Naive thymus-derived CD8-positive, alpha-beta T cell (primary cell): Measurements from ENCODE around the gene DNAJB6. TPM values are rescaled to one million over a fixed set of nuclear protein-coding genes. Genes with fewer than 3 reads are reported as not detected.

Source experiments
- ATAC-seq, 2 donors: fragments of 150-1000 bp; cut with Tn5 transposase in 1 of 2; sonication (Bioruptor Pico), chemical (Tn5 transposase) in 1 of 2; 1 replicate in 1 of 2; 2 replicates in 1 of 2; pipeline ENCODE4 v1.10.0; 2021; ENCODE audit warnings: mild to moderate bottlenecking in 2 of 2, moderate library complexity in 2 of 2
- POLR2A ChIA-PET: fragments of 350-600 bp; sonication (Branson Sonifier 250); formaldehyde crosslinking; loops from one replicate; lab custom pipeline; 2021; ENCODE audit warnings: antibody characterized with exemption; lab: Charles Lee
- DNase-seq, 10 donors: peaks; one replicate each; pipeline versions ENCODE4 v3.0.0 to v3.0.0-alpha.2; 2020 to 2022
- H3K27ac Mint-ChIP-seq, 10 donors: one replicate each; pipeline ENCODE4 v1.8.0; 2020 to 2022; ENCODE audit warnings: mild to moderate bottlenecking in 10 of 10, mixed read lengths in 10 of 10, moderate library complexity in 4 of 10, inconsistent platforms in 1 of 10
- H3K27me3 Mint-ChIP-seq, 5 donors: one replicate each; pipeline ENCODE4 v1.8.0; 2021 to 2022; ENCODE audit warnings: mixed read lengths in 5 of 5
- H3K36me3 Mint-ChIP-seq, 3 donors: one replicate each; pipeline ENCODE4 v1.8.0; 2020 to 2022; ENCODE audit warnings: mixed read lengths in 3 of 3, mild to moderate bottlenecking in 2 of 3, inconsistent platforms in 1 of 3
- H3K4me1 Mint-ChIP-seq, 4 donors: one replicate each; pipeline ENCODE4 v1.8.0; 2021 to 2022; ENCODE audit warnings: mixed read lengths in 4 of 4
- H3K4me3 Mint-ChIP-seq, 10 donors: one replicate each; pipeline ENCODE4 v1.8.0; 2020 to 2022; ENCODE audit warnings: mild to moderate bottlenecking in 10 of 10, mixed read lengths in 10 of 10, moderate library complexity in 6 of 10, inconsistent platforms in 1 of 10
- H3K9me3 Mint-ChIP-seq, 9 donors: one replicate each; pipeline ENCODE4 v1.8.0; 2020 to 2022; ENCODE audit warnings: mixed read lengths in 9 of 9, mild to moderate bottlenecking in 3 of 9, inconsistent platforms in 1 of 9, moderate library complexity in 1 of 9
- polyA plus RNA-seq, 3 donors: library from polyadenylated mRNA; unstranded; fragments of 300-500 nt; fragmentation: Illumina TruSeq; gene quantifications; one replicate each; pipeline ENCODE4 v1.2.3, GENCODE V29; 2021
- total RNA-seq, 8 experiments: library from RNA in 2 of 8; stranded (reverse) in 2 of 8; gene quantifications; one replicate each; pipeline ENCODE4 v1.2.3 and lab custom pipeline; 2021 to 2026

Gene DNAJB6
- total and polyA plus RNA-seq, 5 experiments from 2014 or later, result 112 to 159 (median 115) TPM

GRCh38 chr7:157409753-157410727 lies 73.2 kb downstream of the DNAJB6 start:
- POLR2A ChIA-PET, result no interaction called here
- Mint-ChIP-seq H3K27ac (peak overlapping the region in 1 of 10 donors; percentile 45), H3K27me3 (peaks cover 0 to 2% (median 0%) of the 10 kb centered on the region in 5 donors), H3K4me3 (no peak overlapping the region), H3K9me3 (no peaks in the 10 kb centered on the region), H3K36me3 (peaks cover 0 to 23% (median 2%) of the 10 kb centered on the region in 3 donors), H3K4me1 (peaks cover 0 to 6% (median 2%) of the 10 kb centered on the region in 4 donors)
- DNase-seq, result peak in 1 of 10 donors; percentile 61
- ATAC-seq, result no peak

GRCh38 chr7:157410831-157411556 lies 74.2 kb downstream of the DNAJB6 start:
- peaks cover 0 to 30% (median 2%) of the 10 kb centered on the region in 3 donors for H3K36me3 Mint-ChIP-seq
- peaks cover 0 to 2% (median 0%) of the 10 kb centered on the region in 5 donors for H3K27me3 Mint-ChIP-seq
- H3K4me3 Mint-ChIP-seq, result no peak overlapping the region
- no peak for ATAC-seq
- DNase-seq, result peak in 1 of 10 donors; percentile 16
- peak overlapping the region in 3 of 10 donors; percentile 33 to 66 (median 65) for H3K27ac Mint-ChIP-seq
- no peaks in the 10 kb centered on the region for H3K9me3 Mint-ChIP-seq
- peaks cover 0 to 3% (median 0%) of the 10 kb centered on the region in 4 donors for H3K4me1 Mint-ChIP-seq
- POLR2A ChIA-PET, result no interaction called here

GRCh38 chr7:157411580-157411979 lies 74.8 kb downstream of the DNAJB6 start:
- DNase-seq, result peak in 1 of 10 donors; percentile 57
- Mint-ChIP-seq H3K27me3 (peaks cover 0 to 2% (median 0%) of the 10 kb centered on the region in 5 donors), H3K4me3 (peak overlapping the region in 3 of 10 donors; percentile 4 to 48 (median 26)), H3K36me3 (peaks cover 0 to 36% (median 2%) of the 10 kb centered on the region in 3 donors), H3K9me3 (no peaks in the 10 kb centered on the region), H3K27ac (peak overlapping the region in 4 of 10 donors; percentile 31 to 75 (median 66)), H3K4me1 (peaks cover 0 to 3% (median 0%) of the 10 kb centered on the region in 4 donors)
- ATAC-seq, result no peak
- POLR2A ChIA-PET, result no interaction called here

GRCh38 chr7:157412021-157412443 lies 75.2 kb downstream of the DNAJB6 start:
- Mint-ChIP-seq H3K9me3 (no peaks in the 10 kb centered on the region), H3K27ac (peak overlapping the region in 4 of 10 donors; percentile 31 to 75 (median 66)), H3K4me1 (peaks cover 0 to 3% (median 1%) of the 10 kb centered on the region in 4 donors), H3K4me3 (peak overlapping the region in 3 of 10 donors; percentile 4 to 48 (median 26)), H3K27me3 (peaks cover 0 to 2% (median 0%) of the 10 kb centered on the region in 5 donors), H3K36me3 (peaks cover 0 to 40% (median 6%) of the 10 kb centered on the region in 3 donors)
- DNase-seq (no peak), ATAC-seq (no peak)
- POLR2A ChIA-PET, result no interaction called here

- DNase-seq, result peak in 1 of 10 donors; percentile 51
- ATAC-seq, result no peak
- Mint-ChIP-seq H3K27me3 (peaks cover 0 to 2% (median 0%) of the 10 kb centered on the region in 5 donors), H3K36me3 (peaks cover 0 to 46% (median 10%) of the 10 kb centered on the region in 3 donors), H3K4me3 (no peak overlapping the region), H3K27ac (no peak overlapping the region), H3K4me1 (peaks cover 0 to 3% (median 1%) of the 10 kb centered on the region in 4 donors), H3K9me3 (no peaks in the 10 kb centered on the region)
- POLR2A ChIA-PET, result no interaction called here
Observed at GRCh38 chr7:157412491-157413180, 75.8 kb downstream of the DNAJB6 start.

GRCh38 chr7:157413881-157414701 lies 77.3 kb downstream of the DNAJB6 start:
- H3K4me3 Mint-ChIP-seq, result peak overlapping the region in 1 of 10 donors; percentile 10
- H3K9me3 Mint-ChIP-seq, result no peaks in the 10 kb centered on the region
- POLR2A ChIA-PET, result no interaction called here
- H3K4me1 Mint-ChIP-seq, result peaks cover 0 to 3% (median 1%) of the 10 kb centered on the region in 4 donors
- ATAC-seq, result no peak
- peaks cover 0 to 2% (median 0%) of the 10 kb centered on the region in 5 donors for H3K27me3 Mint-ChIP-seq
- peak overlapping the region in 1 of 10 donors; percentile 34 for H3K27ac Mint-ChIP-seq
- no peak for DNase-seq
- peaks cover 0 to 46% (median 10%) of the 10 kb centered on the region in 3 donors for H3K36me3 Mint-ChIP-seq

DNA sequence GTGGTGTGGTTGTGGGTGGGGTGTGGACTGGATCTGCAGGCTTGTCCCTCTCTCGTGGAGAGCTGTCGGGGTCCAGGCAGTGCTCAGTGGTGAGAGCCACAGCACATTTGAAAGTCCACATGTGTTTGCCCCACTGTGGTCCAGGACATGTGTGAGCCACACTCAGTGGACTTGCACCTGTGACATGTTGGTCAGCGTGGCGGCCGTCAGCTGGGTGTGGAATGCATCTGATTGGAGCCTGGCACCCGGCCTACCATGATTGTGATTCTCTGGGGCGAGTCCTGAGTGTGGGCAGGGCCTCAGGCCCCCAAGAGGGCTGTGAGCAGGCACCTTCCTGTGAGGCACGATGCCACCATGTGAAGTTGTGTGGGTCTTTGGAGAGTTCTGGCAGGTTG lies 77.9 kb downstream of the DNAJB6 start:
- H3K27me3 Mint-ChIP-seq, result peaks cover 0 to 2% (median 0%) of the 10 kb centered on the region in 5 donors
- no peak for ATAC-seq
- H3K9me3 Mint-ChIP-seq, result no peaks in the 10 kb centered on the region
- no peak overlapping the region for H3K4me3 Mint-ChIP-seq
- peaks cover 0 to 3% (median 1%) of the 10 kb centered on the region in 4 donors for H3K4me1 Mint-ChIP-seq
- DNase-seq, result no peak
- POLR2A ChIA-PET, result no interaction called here
- H3K36me3 Mint-ChIP-seq, result peaks cover 0 to 49% (median 10%) of the 10 kb centered on the region in 3 donors
- peak overlapping the region in 1 of 10 donors; percentile 34 for H3K27ac Mint-ChIP-seq

DNA sequence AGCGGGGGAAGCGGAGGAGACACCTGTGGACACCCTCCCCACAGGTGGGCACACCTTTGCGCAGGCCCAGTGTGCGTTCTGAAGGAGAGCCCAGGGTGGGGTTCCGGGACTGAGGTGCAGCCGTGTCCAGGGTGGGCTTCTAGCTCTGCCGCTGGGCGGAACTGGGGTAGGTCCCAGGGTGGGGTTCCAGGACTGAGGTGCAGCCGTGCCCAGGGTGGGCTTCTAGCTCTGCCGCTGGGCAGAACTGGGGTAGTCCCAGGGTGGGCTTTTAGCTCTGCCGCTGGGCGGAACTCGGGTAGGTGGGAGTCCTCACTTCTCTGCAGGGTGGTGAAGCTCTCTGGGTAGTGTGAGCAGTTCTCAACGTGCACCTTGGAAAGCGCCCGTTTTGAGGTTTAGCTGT lies 78.7 kb downstream of the DNAJB6 start:
- Mint-ChIP-seq H3K4me3 (no peak overlapping the region), H3K36me3 (peaks cover 0 to 46% (median 10%) of the 10 kb centered on the region in 3 donors), H3K4me1 (peaks cover 0 to 3% (median 1%) of the 10 kb centered on the region in 4 donors), H3K27me3 (peaks cover 0 to 2% (median 0%) of the 10 kb centered on the region in 5 donors), H3K9me3 (no peaks in the 10 kb centered on the region), H3K27ac (no peak overlapping the region)
- POLR2A ChIA-PET, result no interaction called here
- DNase-seq (no peak), ATAC-seq (no peak)

DNA sequence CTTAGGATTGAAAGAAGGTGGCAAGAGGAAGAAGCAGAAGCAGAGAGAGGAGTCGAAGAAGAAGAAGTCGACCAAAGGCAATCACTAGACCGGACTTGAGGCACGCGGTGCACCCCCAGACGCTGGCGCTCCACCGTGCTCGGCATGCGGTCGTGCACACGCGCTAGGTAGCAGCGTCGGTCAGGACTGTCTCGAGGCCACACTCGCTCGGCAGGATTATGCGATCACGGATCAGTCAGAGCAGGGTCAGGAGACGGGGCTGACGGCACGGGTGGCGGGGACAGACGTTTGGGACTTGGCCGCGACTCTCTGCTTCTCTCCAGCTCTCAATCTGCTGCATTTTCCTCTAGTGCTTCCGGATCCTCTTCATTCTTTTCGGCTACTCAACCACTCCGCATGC lies 79.2 kb downstream of the DNAJB6 start:
- Mint-ChIP-seq H3K9me3 (no peaks in the 10 kb centered on the region), H3K36me3 (peaks cover 0 to 43% (median 10%) of the 10 kb centered on the region in 3 donors), H3K4me1 (peaks cover 0 to 3% (median 1%) of the 10 kb centered on the region in 4 donors), H3K27ac (no peak overlapping the region), H3K27me3 (peaks cover 0 to 2% (median 0%) of the 10 kb centered on the region in 5 donors), H3K4me3 (no peak overlapping the region)
- ATAC-seq (no peak), DNase-seq (no peak)
- POLR2A ChIA-PET, result no interaction called here

DNA sequence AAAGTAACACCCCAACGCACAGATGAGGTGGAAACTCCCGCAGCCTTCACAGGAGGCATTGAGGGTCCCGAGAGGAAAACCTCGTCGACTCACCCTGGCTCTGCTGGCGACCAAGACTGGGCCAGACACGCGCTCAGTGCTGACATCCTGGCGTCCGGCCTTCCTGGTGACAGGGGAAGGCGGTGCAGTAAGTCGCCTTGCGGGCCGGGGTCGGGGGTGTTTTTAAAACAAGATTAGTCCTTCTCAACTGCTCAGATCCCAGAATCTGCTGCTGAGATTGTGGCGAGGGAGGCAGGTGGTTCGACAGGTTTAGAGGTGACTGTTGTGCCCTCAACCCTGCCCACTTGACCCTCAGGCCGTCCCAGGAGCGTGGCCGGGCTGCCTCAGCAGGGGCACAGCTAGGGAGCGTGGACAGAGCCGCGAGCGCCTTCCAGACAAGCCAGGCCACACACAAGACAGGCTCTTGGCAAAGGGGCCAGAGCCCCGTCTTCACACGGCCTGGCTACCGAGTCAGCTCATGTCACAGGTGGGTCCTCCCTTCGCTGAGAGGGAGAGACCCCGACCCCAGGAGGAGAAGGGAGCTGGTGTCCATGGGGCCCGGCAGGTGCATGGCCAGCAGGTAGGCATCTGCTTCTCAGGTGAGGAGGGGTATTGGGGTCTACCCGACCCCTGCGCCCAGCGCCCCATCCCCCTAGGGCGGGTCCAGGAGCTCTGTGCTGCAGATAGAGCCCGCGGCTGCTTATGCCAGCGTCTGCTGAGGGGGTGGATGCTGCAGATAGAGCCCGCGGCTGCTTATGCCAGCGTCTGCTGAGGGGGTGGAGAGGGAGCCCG lies 81.6 kb downstream of the DNAJB6 start:
- POLR2A ChIA-PET, result no interaction called here
- Mint-ChIP-seq H3K4me1 (peaks cover 0 to 3% (median 0%) of the 10 kb centered on the region in 4 donors), H3K27ac (peak overlapping the region in 1 of 10 donors; percentile 14), H3K9me3 (no peaks in the 10 kb centered on the region), H3K27me3 (peaks cover 0 to 2% (median 0%) of the 10 kb centered on the region in 5 donors), H3K36me3 (peaks cover 0 to 38% (median 8%) of the 10 kb centered on the region in 3 donors), H3K4me3 (no peak overlapping the region)
- DNase-seq, result no peak
- no peak for ATAC-seq

- no peak overlapping the region for H3K4me3 Mint-ChIP-seq
- H3K27me3 Mint-ChIP-seq, result peaks cover 0 to 2% (median 0%) of the 10 kb centered on the region in 5 donors
- DNase-seq (no peak), ATAC-seq (no peak)
- peaks cover 0 to 38% (median 8%) of the 10 kb centered on the region in 3 donors for H3K36me3 Mint-ChIP-seq
- POLR2A ChIA-PET, result no interaction called here
- peaks cover 0 to 3% (median 0%) of the 10 kb centered on the region in 4 donors for H3K4me1 Mint-ChIP-seq
- no peaks in the 10 kb centered on the region for H3K9me3 Mint-ChIP-seq
- no peak overlapping the region for H3K27ac Mint-ChIP-seq
Observed at GRCh38 chr7:157419035-157419293, 82.2 kb downstream of the DNAJB6 start.
